Measurements from ENCODE around the gene USP6NL.

GRCh38 chr10:11658801-11659368, 47.4 kb upstream of the USP6NL start:
- no peak for TF ChIP-seq CTCF (IDR thresholded peaks at IDR 0.05)
- no peak for TF ChIP-seq POLR2AphosphoS5 (IDR thresholded peaks at IDR 0.05)
- TF ChIP-seq EP300 (IDR thresholded peaks at IDR 0.05), result no peak

Data from sigmoid colon (tissue), 4 donors.